Trophoblast cell (in vitro differentiated cells and primary cell): ENCODE data around the gene LRP1B.
A peak's percentile ranks its signal among the peaks of the same experiment; 100 is the strongest.

Experiments
- DNase-seq, 2 donors: peaks; one replicate each; pipeline ENCODE4 v3.0.0-alpha.2; 2016
- H2AFZ ChIP-seq: 2 replicates; pipeline ENCODE4 v1.6.1; 2013; ENCODE audit warnings: low read length, moderate library complexity, mild to moderate bottlenecking; ENCODE audit not compliant: insufficient read depth, poor library complexity
- H2AK5ac ChIP-seq: 2 replicates; pipeline ENCODE4 v1.6.1; 2013; ENCODE audit warnings: mild to moderate bottlenecking, low read length
- H2BK120ac ChIP-seq: 2 replicates; pipeline ENCODE4 v1.6.1; 2013; ENCODE audit warnings: low read length, mild to moderate bottlenecking, moderate library complexity; ENCODE audit not compliant: insufficient read depth, poor library complexity
- H2BK12ac ChIP-seq: 2 replicates; pipeline ENCODE4 v1.6.1; 2013; ENCODE audit warnings: mild to moderate bottlenecking, low read length, moderate library complexity
- H2BK5ac ChIP-seq: 2 replicates; pipeline ENCODE4 v1.6.1; 2013; ENCODE audit warnings: low read length, low read depth, moderate library complexity, mild to moderate bottlenecking; ENCODE audit not compliant: poor library complexity
- H3K14ac ChIP-seq: 2 replicates; pipeline ENCODE4 v1.6.1; 2013; ENCODE audit warnings: mild to moderate bottlenecking, low read length
- H3K18ac ChIP-seq: 2 replicates; pipeline ENCODE4 v1.6.1; 2013; ENCODE audit warnings: mild to moderate bottlenecking, low read length
- H3K23ac ChIP-seq: 2 replicates; pipeline ENCODE4 v1.6.1; 2013; ENCODE audit warnings: low read length
- H3K27ac ChIP-seq: 2 replicates; pipeline ENCODE4 v1.5.1; 2013; ENCODE audit warnings: low read depth, mild to moderate bottlenecking, inconsistent platforms, low read length, moderate library complexity
- H3K27me3 ChIP-seq: 2 replicates; pipeline ENCODE4 v1.6.1; 2013; ENCODE audit warnings: inconsistent platforms, mild to moderate bottlenecking, low read length, moderate library complexity; ENCODE audit not compliant: insufficient read depth
- H3K36me3 ChIP-seq, 2 experiments: 1 replicate in 1 of 2; 2 replicates in 1 of 2; pipeline ENCODE4 v1.6.1; 2013; ENCODE audit warnings: low read length in 2 of 2, mild to moderate bottlenecking in 2 of 2, moderate library complexity in 1 of 2; ENCODE audit not compliant: insufficient read depth in 2 of 2, control insufficient read depth in 1 of 2
- H3K4ac ChIP-seq: 2 replicates; pipeline ENCODE4 v1.6.1; 2013; ENCODE audit warnings: low read depth, mild to moderate bottlenecking, low read length, moderate library complexity
- H3K4me1 ChIP-seq, 2 experiments: 1 replicate in 1 of 2; 2 replicates in 1 of 2; pipeline ENCODE4 v1.6.1; 2013; ENCODE audit warnings: low read length in 2 of 2, mild to moderate bottlenecking in 2 of 2, moderate library complexity in 1 of 2; ENCODE audit not compliant: insufficient read depth in 2 of 2, control insufficient read depth in 1 of 2
- H3K4me2 ChIP-seq: 2 replicates; pipeline ENCODE4 v1.6.1; 2013; ENCODE audit warnings: inconsistent platforms, mild to moderate bottlenecking, low read length, moderate library complexity
- H3K4me3 ChIP-seq: 2 replicates; pipeline ENCODE4 v1.5.1; 2013; ENCODE audit warnings: mild to moderate bottlenecking, low read depth, low read length, inconsistent platforms
- H3K79me1 ChIP-seq: one replicate; pipeline ENCODE4 v1.6.1; 2013; ENCODE audit warnings: low read length
- H3K79me2 ChIP-seq: 2 replicates; pipeline ENCODE4 v1.6.1; 2013; ENCODE audit warnings: low read length, mild to moderate bottlenecking; ENCODE audit not compliant: control insufficient read depth, insufficient read depth, poor library complexity
- H3K9ac ChIP-seq: 2 replicates; pipeline ENCODE4 v1.6.1; 2013; ENCODE audit warnings: mild to moderate bottlenecking, low read length
- H3K9me3 ChIP-seq: 2 replicates; pipeline ENCODE4 v1.6.1; 2013; ENCODE audit warnings: low read depth, mild to moderate bottlenecking, control low read depth, inconsistent platforms, low read length; ENCODE audit not compliant: insufficient read depth
- H4K12ac ChIP-seq: 2 replicates; pipeline ENCODE4 v1.6.1; 2013; ENCODE audit warnings: low read depth, mild to moderate bottlenecking, low read length, moderate library complexity
- H4K8ac ChIP-seq: 2 replicates; pipeline ENCODE4 v1.6.1; 2013; ENCODE audit warnings: low read depth, mild to moderate bottlenecking, low read length, moderate library complexity
- H4K91ac ChIP-seq: one replicate; pipeline ENCODE4 v1.6.1; 2013; ENCODE audit warnings: low read depth, mild to moderate bottlenecking, low read length, moderate library complexity
- WGBS: extraction: QIAGEN DNeasy Blood & Tissue Kit; methylation state at CpG from one replicate; pipeline ENCODE4 v1.1.7; 2013; ENCODE audit warnings: missing lambda C conversion rate; ENCODE audit not compliant: insufficient read length, insufficient coverage; ENCODE audit errors: extremely low coverage; 5-methylcytosine and 5-hydroxymethylcytosine counted together

The LRP1B gene

GRCh38 chr2:140869925-140870324, 1260.9 kb downstream of the LRP1B start:
- Histone ChIP-seq H4K12ac (no peak overlapping the region), H3K23ac (no peak overlapping the region), H2AFZ (no peak overlapping the region), H2BK120ac (no peak overlapping the region), H3K4ac (no peak overlapping the region), H3K4me2 (no peak overlapping the region), H4K8ac (no peak overlapping the region), H3K36me3 (peaks cover 0 to 2% of the 10 kb centered on the region in 2 experiments), H2BK12ac (no peak overlapping the region), H3K9ac (no peak overlapping the region), H3K27me3 (no peaks in the 10 kb centered on the region), H3K4me3 (no peak overlapping the region), H2BK5ac (no peak overlapping the region), H3K4me1 (no peaks in the 10 kb centered on the region), H3K14ac (no peak overlapping the region), H4K91ac (no peak overlapping the region), H3K79me1 (no peaks in the 10 kb centered on the region), H3K27ac (no peak overlapping the region), H3K9me3 (no peaks in the 10 kb centered on the region), H3K79me2 (no peaks in the 10 kb centered on the region), H2AK5ac (no peak overlapping the region), H3K18ac (no peak overlapping the region)
- no peak for DNase-seq

- H3K36me3 ChIP-seq = no peaks in the 10 kb centered on the region
- no peak overlapping the region for H2AFZ ChIP-seq
- no peak overlapping the region for H2AK5ac ChIP-seq
- H3K4me3 ChIP-seq = no peak overlapping the region
- H2BK12ac ChIP-seq = no peak overlapping the region
- H3K9me3 ChIP-seq = no peaks in the 10 kb centered on the region
- no peak overlapping the region for H3K4me2 ChIP-seq
- H2BK120ac ChIP-seq = no peak overlapping the region
- H3K4ac ChIP-seq = no peak overlapping the region
- H3K18ac ChIP-seq = no peak overlapping the region
- no peak overlapping the region for H4K8ac ChIP-seq
- no CpG with 5 or more reads among the region's 3 CpGs for WGBS
- no peak overlapping the region for H3K14ac ChIP-seq
- H4K91ac ChIP-seq = no peak overlapping the region
- H3K23ac ChIP-seq = no peak overlapping the region
- no peak overlapping the region for H4K12ac ChIP-seq
- H3K9ac ChIP-seq = no peak overlapping the region
- H2BK5ac ChIP-seq = no peak overlapping the region
- H3K27me3 ChIP-seq = no peaks in the 10 kb centered on the region
- H3K79me2 ChIP-seq = no peaks in the 10 kb centered on the region
- no peak overlapping the region for H3K27ac ChIP-seq
- H3K4me1 ChIP-seq = no peaks in the 10 kb centered on the region
- H3K79me1 ChIP-seq = no peaks in the 10 kb centered on the region
- no peak for DNase-seq
Measured at GRCh38 chr2:140869107-140869506, 1261.7 kb downstream of the LRP1B start.

GRCh38 chr2:140865837-140866236, 1265.0 kb downstream of the LRP1B start:
- Histone ChIP-seq H3K36me3 (no peaks in the 10 kb centered on the region), H2BK12ac (no peak overlapping the region), H2AK5ac (no peak overlapping the region), H4K8ac (no peak overlapping the region), H3K4me3 (no peak overlapping the region), H3K23ac (no peak overlapping the region), H3K27me3 (no peaks in the 10 kb centered on the region), H2BK120ac (no peak overlapping the region), H3K79me2 (no peaks in the 10 kb centered on the region), H3K79me1 (no peaks in the 10 kb centered on the region), H4K12ac (no peak overlapping the region), H3K14ac (no peak overlapping the region), H3K18ac (no peak overlapping the region), H3K4me1 (no peaks in the 10 kb centered on the region), H3K4me2 (no peak overlapping the region), H4K91ac (no peak overlapping the region), H3K4ac (no peak overlapping the region), H3K27ac (no peak overlapping the region), H2AFZ (no peak overlapping the region), H3K9ac (no peak overlapping the region), H2BK5ac (no peak overlapping the region), H3K9me3 (no peaks in the 10 kb centered on the region)
- DNase-seq = no peak
- WGBS = no CpG with 5 or more reads among the region's 3 CpGs

- H3K4me1 ChIP-seq = no peaks in the 10 kb centered on the region
- H4K12ac ChIP-seq = no peak overlapping the region
- no peaks in the 10 kb centered on the region for H3K36me3 ChIP-seq
- no peak overlapping the region for H2AK5ac ChIP-seq
- H3K4me3 ChIP-seq = no peak overlapping the region
- no peak overlapping the region for H3K9ac ChIP-seq
- no peak overlapping the region for H3K18ac ChIP-seq
- no peak overlapping the region for H4K91ac ChIP-seq
- DNase-seq = peak in 1 of 2 donors; percentile 70
- no peak overlapping the region for H3K23ac ChIP-seq
- no CpG with 5 or more reads among the region's 2 CpGs for WGBS
- no peaks in the 10 kb centered on the region for H3K27me3 ChIP-seq
- H3K4me2 ChIP-seq = no peak overlapping the region
- no peak overlapping the region for H3K4ac ChIP-seq
- H3K14ac ChIP-seq = no peak overlapping the region
- H2BK12ac ChIP-seq = no peak overlapping the region
- no peaks in the 10 kb centered on the region for H3K9me3 ChIP-seq
- no peak overlapping the region for H3K27ac ChIP-seq
- no peaks in the 10 kb centered on the region for H3K79me2 ChIP-seq
- no peak overlapping the region for H4K8ac ChIP-seq
- no peak overlapping the region for H2AFZ ChIP-seq
- no peaks in the 10 kb centered on the region for H3K79me1 ChIP-seq
- no peak overlapping the region for H2BK5ac ChIP-seq
- no peak overlapping the region for H2BK120ac ChIP-seq
Measured at GRCh38 chr2:140863713-140864112, 1267.1 kb downstream of the LRP1B start.
